ENCODE data around the gene KIAA0408. TPM values are rescaled to one million over a fixed set of nuclear protein-coding genes. Genes with fewer than 3 reads are reported as not detected.

Gene KIAA0408
- total RNA-seq (0.07 and 0.27 TPM in 2 replicates), polyA plus RNA-seq (0.95 and 2.0 TPM in 2 replicates)

GRCh38 chr6:127459231-127459641, at the start of gene KIAA0408:
KIAA0408 (minus strand) TSS chr6:127459389; CDS start chr6:127453981, 5,408 bp downstream.
- H3K4me1 ChIP-seq (ENCODE audit: low read depth), result peaks cover 23% of the 10 kb centered on the region
- no peaks in the 10 kb centered on the region for H3K36me3 ChIP-seq
- TF ChIP-seq CTCF (IDR thresholded peaks at IDR 0.05; ENCODE audit: low read depth, low read length), result no peak
- no peaks in the 10 kb centered on the region for H3K9me3 ChIP-seq (ENCODE audit: low read depth)
- H3K27me3 ChIP-seq, result no peaks in the 10 kb centered on the region
- H3K27ac ChIP-seq, result peak within 1 kb of the TSS; percentile 54
- DNase-seq (ENCODE audit: low read depth in 1 of 2, low spot score in 1 of 2), result peak; percentile 80 to 85
- no peak within 1 kb of the TSS for H3K4me3 ChIP-seq

GRCh38 chr6:127506894-127507293, 47.7 kb upstream of the KIAA0408 start:
- Histone ChIP-seq H3K27ac (no peak overlapping the region), H3K36me3 (no peaks in the 10 kb centered on the region), H3K27me3 (no peaks in the 10 kb centered on the region), H3K4me3 (no peak overlapping the region), H3K4me1 (ENCODE audit: low read depth) (no peaks in the 10 kb centered on the region), H3K9me3 (ENCODE audit: low read depth) (no peaks in the 10 kb centered on the region)
- TF ChIP-seq CTCF (IDR thresholded peaks at IDR 0.05; ENCODE audit: low read depth, low read length), result no peak
- no peak for DNase-seq (ENCODE audit: low read depth in 1 of 2, low spot score in 1 of 2)

- no peak for TF ChIP-seq CTCF (IDR thresholded peaks at IDR 0.05; ENCODE audit: low read depth, low read length)
- H3K27me3 ChIP-seq, result no peaks in the 10 kb centered on the region
- no peaks in the 10 kb centered on the region for H3K9me3 ChIP-seq (ENCODE audit: low read depth)
- no peak for DNase-seq (ENCODE audit: low read depth in 1 of 2, low spot score in 1 of 2)
- H3K4me3 ChIP-seq, result no peak overlapping the region
- no peak overlapping the region for H3K27ac ChIP-seq
- no peaks in the 10 kb centered on the region for H3K36me3 ChIP-seq
- H3K4me1 ChIP-seq (ENCODE audit: low read depth), result no peaks in the 10 kb centered on the region
Measured at GRCh38 chr6:127503022-127503421, 43.8 kb upstream of the KIAA0408 start.

GRCh38 chr6:127497410-127497809, 38.2 kb upstream of the KIAA0408 start:
- DNase-seq (ENCODE audit: low read depth in 1 of 2, low spot score in 1 of 2), result no peak
- Histone ChIP-seq H3K27ac (no peak overlapping the region), H3K4me3 (no peak overlapping the region), H3K27me3 (no peaks in the 10 kb centered on the region), H3K9me3 (ENCODE audit: low read depth) (no peaks in the 10 kb centered on the region), H3K36me3 (no peaks in the 10 kb centered on the region), H3K4me1 (ENCODE audit: low read depth) (no peaks in the 10 kb centered on the region)
- no peak for TF ChIP-seq CTCF (IDR thresholded peaks at IDR 0.05; ENCODE audit: low read depth, low read length)

GRCh38 chr6:127496471-127496870, 37.3 kb upstream of the KIAA0408 start:
- Histone ChIP-seq H3K36me3 (no peaks in the 10 kb centered on the region), H3K4me3 (no peak overlapping the region), H3K27me3 (no peaks in the 10 kb centered on the region), H3K27ac (no peak overlapping the region), H3K4me1 (ENCODE audit: low read depth) (no peaks in the 10 kb centered on the region), H3K9me3 (ENCODE audit: low read depth) (no peaks in the 10 kb centered on the region)
- peak in 1 of 2 donors; percentile 18 for DNase-seq (ENCODE audit: low read depth in 1 of 2, low spot score in 1 of 2)
- TF ChIP-seq CTCF (IDR thresholded peaks at IDR 0.05; ENCODE audit: low read depth, low read length), result no peak
